Chondrocyte (in vitro differentiated cells): ENCODE measurements around the gene CATSPER4. TPM values are rescaled to one million over a fixed set of nuclear protein-coding genes. Genes with fewer than 3 reads are reported as not detected.
A peak's percentile ranks its signal among the peaks of the same experiment; 100 is the strongest.

ENCODE experiments used
- DNase-seq: peaks from one replicate; pipeline ENCODE4 v3.0.0; 2021; ENCODE audit warnings: mixed read lengths, low spot score
- H3K27ac Mint-ChIP-seq: one replicate; pipeline ENCODE4 v1.8.0; 2021; ENCODE audit warnings: mild to moderate bottlenecking, moderate library complexity, mixed read lengths; ENCODE audit not compliant: unreplicated experiment
- H3K27me3 Mint-ChIP-seq: 2 replicates; pipeline ENCODE4 v1.8.0; 2021; ENCODE audit warnings: low read depth, mixed read lengths
- H3K36me3 Mint-ChIP-seq: 2 replicates; pipeline ENCODE4 v1.8.0; 2021; ENCODE audit warnings: low read depth, mixed read lengths
- H3K4me1 Mint-ChIP-seq: 2 replicates; pipeline ENCODE4 v1.8.0; 2021; ENCODE audit warnings: low read depth, mild to moderate bottlenecking, mixed read lengths
- H3K4me3 Mint-ChIP-seq: one replicate; pipeline ENCODE4 v1.8.0; 2021; ENCODE audit warnings: mild to moderate bottlenecking, moderate library complexity, mixed read lengths; ENCODE audit not compliant: unreplicated experiment
- H3K9me3 Mint-ChIP-seq: 2 replicates; pipeline ENCODE4 v1.8.0; 2021; ENCODE audit warnings: low read depth, mixed read lengths
- CTCF ChIP-seq: fragments of 200-600 bp; sonication (generic); IDR thresholded peaks from 2 replicates; pipeline ENCODE4 v1.5.0; 2021; ENCODE audit warnings: antibody characterized with exemption, mild to moderate bottlenecking, moderate library complexity
- total RNA-seq: library from RNA; stranded (reverse); gene quantifications from 3 replicates; pipeline ENCODE4 v1.2.1, GENCODE V29; 2021

The CATSPER4 gene
- total RNA-seq, 1 donor from 2014 or later, result not detected

- no peaks in the 10 kb centered on the region for H3K36me3 Mint-ChIP-seq
- TF ChIP-seq CTCF, result no peak
- H3K27ac Mint-ChIP-seq, result no peak overlapping the region
- H3K4me1 Mint-ChIP-seq, result no peaks in the 10 kb centered on the region
- H3K4me3 Mint-ChIP-seq, result no peak overlapping the region
- H3K27me3 Mint-ChIP-seq, result no peaks in the 10 kb centered on the region
- no peak for DNase-seq
- H3K9me3 Mint-ChIP-seq, result no peaks in the 10 kb centered on the region
Observed at GRCh38 chr1:26180010-26180506, 10.3 kb upstream of the CATSPER4 start.

GRCh38 chr1:26181586-26182382 is 8.6 kb upstream of the CATSPER4 start:
- Mint-ChIP-seq H3K9me3 (no peaks in the 10 kb centered on the region), H3K27ac (peak overlapping the region; percentile 47), H3K4me1 (no peaks in the 10 kb centered on the region), H3K4me3 (no peak overlapping the region), H3K36me3 (no peaks in the 10 kb centered on the region), H3K27me3 (no peaks in the 10 kb centered on the region)
- no peak for DNase-seq
- no peak for TF ChIP-seq CTCF

GRCh38 chr1:26182383-26182696 is 8.1 kb upstream of the CATSPER4 start:
- Mint-ChIP-seq H3K9me3 (no peaks in the 10 kb centered on the region), H3K4me3 (no peak overlapping the region), H3K4me1 (no peaks in the 10 kb centered on the region), H3K36me3 (no peaks in the 10 kb centered on the region), H3K27me3 (no peaks in the 10 kb centered on the region), H3K27ac (no peak overlapping the region)
- TF ChIP-seq CTCF, result no peak
- DNase-seq, result no peak

GRCh38 chr1:26184086-26184485 is 6.3 kb upstream of the CATSPER4 start:
- no peak for DNase-seq
- Mint-ChIP-seq H3K36me3 (no peaks in the 10 kb centered on the region), H3K27me3 (no peaks in the 10 kb centered on the region), H3K9me3 (no peaks in the 10 kb centered on the region), H3K4me3 (no peak overlapping the region), H3K4me1 (no peaks in the 10 kb centered on the region), H3K27ac (no peak overlapping the region)
- TF ChIP-seq CTCF, result no peak

- DNase-seq, result no peak
- Mint-ChIP-seq H3K4me3 (no peak overlapping the region), H3K9me3 (no peaks in the 10 kb centered on the region), H3K27me3 (no peaks in the 10 kb centered on the region), H3K4me1 (no peaks in the 10 kb centered on the region), H3K27ac (no peak overlapping the region), H3K36me3 (peaks cover 1% of the 10 kb centered on the region)
- TF ChIP-seq CTCF, result no peak
Observed at GRCh38 chr1:26184883-26185282, 5.5 kb upstream of the CATSPER4 start.
